Activated naive CD8-positive, alpha-beta T cell (primary cell): ENCODE measurements around the gene HEXIM1.

Experiments used
- H3K27ac Mint-ChIP-seq: one replicate; pipeline ENCODE4 v1.8.0; 2021; ENCODE audit warnings: mixed read lengths
- H3K27me3 Mint-ChIP-seq: one replicate; pipeline ENCODE4 v1.8.0; 2021; ENCODE audit warnings: mixed read lengths
- H3K36me3 Mint-ChIP-seq: one replicate; pipeline ENCODE4 v1.8.0; 2021; ENCODE audit warnings: mixed read lengths
- H3K4me1 Mint-ChIP-seq: one replicate; pipeline ENCODE4 v1.8.0; 2021; ENCODE audit warnings: low read depth, mixed read lengths
- H3K4me3 Mint-ChIP-seq: one replicate; pipeline ENCODE4 v1.8.0; 2021; ENCODE audit warnings: mild to moderate bottlenecking, mixed read lengths
- H3K9me3 Mint-ChIP-seq: one replicate; pipeline ENCODE4 v1.8.0; 2021; ENCODE audit warnings: low read depth, mixed read lengths

Gene HEXIM1

DNA sequence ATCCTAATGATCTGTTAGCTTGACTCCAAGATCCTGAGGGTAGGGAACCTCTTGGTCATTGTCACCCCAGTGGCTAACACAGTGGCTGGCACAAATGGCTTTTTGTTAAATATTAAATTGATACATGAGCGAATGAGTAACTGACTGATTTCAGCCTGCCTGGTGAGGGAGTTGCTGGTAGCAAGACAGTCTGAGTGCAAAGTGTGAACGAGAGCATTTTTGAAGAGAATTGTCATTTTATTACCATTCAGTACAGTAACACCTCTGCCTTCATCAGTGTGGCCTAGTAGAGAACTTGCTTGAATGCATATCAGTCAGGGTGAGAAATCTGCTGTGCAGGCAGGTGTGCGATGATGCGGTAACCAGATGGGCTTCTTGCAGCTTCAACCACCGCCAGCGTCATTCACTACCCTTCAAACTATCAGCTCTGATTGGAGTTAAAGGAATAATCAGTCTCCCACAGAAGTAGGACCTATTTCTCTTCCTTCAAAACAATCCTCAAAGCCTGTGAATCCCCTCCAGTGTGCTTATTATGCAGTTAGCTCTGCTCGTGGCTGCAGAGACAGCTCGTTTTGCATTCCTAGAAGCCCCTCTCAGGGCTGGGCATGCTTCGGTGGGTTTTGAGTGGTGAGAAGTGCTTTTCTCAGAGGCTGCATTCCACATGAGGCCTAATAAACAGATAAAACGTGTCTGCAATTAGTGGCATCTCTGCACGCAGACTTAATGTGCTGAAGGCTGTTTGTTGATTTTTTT lies 42.4 kb downstream of the HEXIM1 start:
- Mint-ChIP-seq H3K4me3 (no peak overlapping the region), H3K27ac (no peak overlapping the region), H3K4me1 (no peaks in the 10 kb centered on the region), H3K9me3 (no peaks in the 10 kb centered on the region), H3K27me3 (no peaks in the 10 kb centered on the region), H3K36me3 (no peaks in the 10 kb centered on the region)

GRCh38 chr17:45195424-45195823 lies 47.1 kb downstream of the HEXIM1 start:
- H3K27me3 Mint-ChIP-seq, result no peaks in the 10 kb centered on the region
- no peaks in the 10 kb centered on the region for H3K36me3 Mint-ChIP-seq
- no peak overlapping the region for H3K4me3 Mint-ChIP-seq
- peaks cover 3% of the 10 kb centered on the region for H3K4me1 Mint-ChIP-seq
- no peak overlapping the region for H3K27ac Mint-ChIP-seq
- H3K9me3 Mint-ChIP-seq, result no peaks in the 10 kb centered on the region

DNA sequence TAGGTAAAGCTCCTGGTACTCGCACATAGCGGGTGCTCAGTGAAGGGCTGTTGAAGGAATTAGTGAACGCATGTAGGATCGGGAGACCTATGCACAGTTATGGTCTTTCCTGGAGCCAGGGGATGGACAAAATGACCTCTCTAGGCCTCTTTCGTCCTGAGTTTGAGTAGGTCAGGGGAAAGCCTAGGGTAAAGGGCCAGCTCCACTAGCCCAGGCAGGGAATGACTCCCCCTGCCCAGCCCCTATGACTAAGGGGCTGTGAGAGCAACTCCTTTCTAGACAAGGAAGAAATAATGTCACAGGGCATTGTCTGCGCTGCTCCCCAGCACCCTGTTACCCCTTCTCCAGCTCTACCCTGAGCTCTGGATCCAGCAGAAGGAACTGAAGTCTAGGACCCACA lies 48.8 kb downstream of the HEXIM1 start:
- Mint-ChIP-seq H3K27me3 (no peaks in the 10 kb centered on the region), H3K4me1 (peaks cover 3% of the 10 kb centered on the region), H3K4me3 (no peak overlapping the region), H3K9me3 (no peaks in the 10 kb centered on the region), H3K27ac (no peak overlapping the region), H3K36me3 (no peaks in the 10 kb centered on the region)

DNA sequence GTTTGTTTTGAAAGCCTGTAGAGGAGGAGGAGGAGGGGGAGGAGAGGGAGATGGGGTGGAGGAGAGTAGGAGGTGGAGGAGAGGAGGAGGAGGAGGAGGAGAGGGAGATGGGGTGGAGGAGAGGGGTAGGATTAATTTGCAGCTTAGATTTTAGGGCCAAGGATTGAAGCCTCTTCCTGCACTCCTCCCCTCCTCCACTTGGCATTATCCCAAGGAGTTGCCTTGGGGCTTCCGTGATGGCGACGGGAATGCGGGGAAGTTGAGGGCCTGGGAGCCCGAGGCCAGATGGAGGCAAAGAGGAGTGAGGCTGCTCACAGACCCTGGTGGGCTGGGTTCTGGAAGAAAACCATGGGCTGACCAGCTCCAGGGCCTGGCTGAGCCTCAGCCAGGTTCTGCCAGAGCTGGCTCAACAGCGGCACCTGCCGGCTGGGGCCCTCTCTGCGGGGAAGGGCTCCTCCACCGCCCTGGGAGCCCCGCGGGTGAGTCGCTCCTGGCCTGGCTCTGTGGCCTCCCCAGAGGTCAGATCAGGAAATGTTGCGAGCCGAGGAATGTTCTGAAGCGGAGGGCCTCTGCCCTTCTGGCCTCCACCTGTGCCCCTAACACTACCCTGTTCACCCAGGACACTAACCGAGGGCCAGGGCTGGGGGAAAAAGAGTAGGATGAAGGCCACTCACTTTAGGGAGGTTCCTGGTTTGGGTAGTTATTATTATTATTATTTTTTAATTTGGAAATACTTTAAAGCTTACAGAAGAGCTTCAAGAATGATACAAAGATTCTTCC lies 49.5 kb downstream of the HEXIM1 start:
- no peak overlapping the region for H3K4me3 Mint-ChIP-seq
- no peak overlapping the region for H3K27ac Mint-ChIP-seq
- H3K36me3 Mint-ChIP-seq, result no peaks in the 10 kb centered on the region
- H3K9me3 Mint-ChIP-seq, result no peaks in the 10 kb centered on the region
- H3K27me3 Mint-ChIP-seq, result no peaks in the 10 kb centered on the region
- H3K4me1 Mint-ChIP-seq, result peaks cover 3% of the 10 kb centered on the region

- H3K9me3 Mint-ChIP-seq, result no peaks in the 10 kb centered on the region
- H3K27ac Mint-ChIP-seq, result no peak overlapping the region
Measured at GRCh38 chr17:45200701-45201100, 52.4 kb downstream of the HEXIM1 start.

DNA sequence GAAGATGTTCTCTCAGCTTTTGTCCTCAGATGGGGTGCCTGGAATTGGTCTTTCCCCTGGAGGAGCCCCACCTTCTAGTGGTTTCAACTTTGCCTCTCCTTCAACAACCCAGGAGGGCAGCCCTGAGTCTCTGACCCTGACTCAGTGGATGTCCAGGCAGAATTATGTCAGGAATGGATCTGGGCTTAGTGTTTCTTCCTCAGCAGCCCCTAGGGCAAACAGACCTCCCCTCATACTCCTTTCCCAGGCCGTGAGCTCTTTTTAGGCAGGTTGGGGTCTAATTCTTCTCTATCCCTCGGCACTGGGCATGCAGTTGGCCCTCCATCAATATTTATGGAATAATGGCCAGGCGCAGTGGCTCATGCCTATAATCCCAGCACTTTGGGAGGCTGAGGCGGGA lies 53.2 kb downstream of the HEXIM1 start:
- no peaks in the 10 kb centered on the region for H3K27me3 Mint-ChIP-seq
- H3K9me3 Mint-ChIP-seq, result no peaks in the 10 kb centered on the region
- no peaks in the 10 kb centered on the region for H3K36me3 Mint-ChIP-seq
- H3K4me1 Mint-ChIP-seq, result peaks cover 3% of the 10 kb centered on the region
- H3K27ac Mint-ChIP-seq, result no peak overlapping the region
- H3K4me3 Mint-ChIP-seq, result no peak overlapping the region

More at GRCh38 chr17:45200701-45201100, 52.4 kb downstream of the HEXIM1 start:
- no peak overlapping the region for H3K4me3 Mint-ChIP-seq
- peaks cover 3% of the 10 kb centered on the region for H3K4me1 Mint-ChIP-seq
- no peaks in the 10 kb centered on the region for H3K27me3 Mint-ChIP-seq
- H3K36me3 Mint-ChIP-seq, result no peaks in the 10 kb centered on the region
